Left cardiac atrium (tissue), 4 donors: ENCODE results near the gene KRTAP9-3. TPM values are rescaled to one million over a fixed set of nuclear protein-coding genes. Genes with fewer than 3 reads are reported as not detected.
"Not testable (repeated sequence)": the region's sequence is repeated elsewhere in the genome, so short reads cannot be mapped to it uniquely, and the experiment has no call there.

Source experiments
- ATAC-seq, 2 donors: fragments of 200-7000 bp; cut with Tn5 transposase; one replicate each; pipeline ENCODE4 v1.9.1; 2020; ENCODE audit warnings: mild to moderate bottlenecking in 2 of 2, moderate library complexity in 2 of 2
- DNase-seq: peaks from one replicate; pipeline ENCODE4 v3.0.0-alpha.2; 2020
- intact Hi-C, 2 donors: fragments of 100-400 bp; cut with DNase I; formaldehyde crosslinking; loops; one replicate each; pipeline versions ENCODE4 v1.14.1 to v1.15.1; 2022 to 2023
- long read RNA-seq: library from polyadenylated mRNA; unstranded; transcript quantifications from one replicate; pipeline ENCODE4 v2.0.0, GENCODE V29; 2021
- total RNA-seq, 2 donors: library from RNA; stranded (reverse); fragmentation: NEBNext Ultra II Directional; extraction: Animal tissue kit (Norgen Biotek cat#: 25700); gene quantifications; one replicate each; pipeline ENCODE4 v1.2.1, GENCODE V29; 2021
- donor health status: DM: no; HTN: yes; CAD: no.
- donor health status: DM: no; HTN: yes; CAD: no; lungs with severe emphysema.
- donor health status: DM: yes; HTN: yes; CAD: no.
- donor health status: Dilated cardiomyopathy.

Gene KRTAP9-3, protein sequence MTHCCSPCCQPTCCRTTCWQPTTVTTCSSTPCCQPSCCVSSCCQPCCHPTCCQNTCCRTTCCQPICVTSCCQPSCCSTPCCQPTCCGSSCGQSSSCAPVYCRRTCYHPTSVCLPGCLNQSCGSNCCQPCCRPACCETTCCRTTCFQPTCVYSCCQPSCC
- not detected for total RNA-seq
- long read RNA-seq = 0 reads

GRCh38 chr17:41232399-41233105 lies at the start of gene KRTAP9-3:
Gene KRTAP9-3, plus strand, starts transcription at chr17:41232449. Its CDS starts 53 bp downstream, at chr17:41232502.
- ATAC-seq, intact Hi-C loops, DNase-seq: not testable (repeated sequence)

DNA sequence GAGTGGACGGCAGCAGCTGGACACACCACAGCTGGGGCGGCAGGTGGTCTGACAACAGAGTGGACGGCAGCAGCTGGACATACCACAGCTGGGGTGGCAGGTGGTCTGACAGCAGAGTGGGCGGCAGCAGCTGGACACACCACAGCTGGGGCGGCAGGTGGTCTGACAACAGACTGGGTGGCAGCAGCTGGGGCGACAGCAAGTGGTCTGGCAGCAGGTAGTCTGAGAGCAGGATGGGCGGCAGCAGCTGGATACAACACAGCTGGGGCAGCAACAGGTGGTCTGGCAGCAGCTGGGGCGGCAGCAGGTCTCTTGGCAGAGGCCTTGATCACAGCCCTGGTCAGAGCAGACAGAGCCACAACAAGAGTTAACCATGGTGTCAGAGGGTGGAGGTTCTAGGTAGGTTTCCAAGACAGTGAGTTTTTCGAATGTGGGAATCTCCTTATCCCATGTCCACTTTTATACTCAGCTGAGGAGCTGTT lies 47.7 kb upstream of the KRTAP9-3 start, which contains the start of gene KRTAP4-1:
Gene KRTAP4-1 (minus strand): TSS at position 432 of the 482 bp plus-strand sequence. CDS start 57 bp downstream, at position 375.
- no peak for DNase-seq
- intact Hi-C loops = no loop called here
- ATAC-seq = no peak

DNA sequence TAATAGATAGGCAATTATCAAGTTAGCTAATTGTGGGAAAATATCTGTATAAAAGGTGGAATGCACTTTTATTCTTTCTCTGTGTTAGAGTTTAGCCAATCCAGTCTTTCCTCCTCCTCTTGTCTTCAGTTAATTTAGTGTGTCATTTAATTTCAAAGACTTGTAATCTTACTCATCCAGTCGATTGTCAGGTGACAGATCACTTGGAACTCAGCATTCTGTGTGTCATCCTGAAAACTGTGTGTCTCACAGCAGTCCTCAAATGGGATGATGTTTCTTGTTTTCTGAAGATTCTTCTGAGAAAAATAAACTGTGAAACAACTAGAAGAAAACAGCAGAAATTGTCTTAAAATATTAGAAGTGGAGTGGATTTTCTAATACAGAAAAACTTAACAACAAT lies 47.2 kb upstream of the KRTAP9-3 start:
- intact Hi-C loops = no loop called here
- ATAC-seq (no peak), DNase-seq (no peak)

- intact Hi-C loops = no loop called here
- ATAC-seq (no peak), DNase-seq (no peak)
Observed at GRCh38 chr17:41186872-41187271, 45.4 kb upstream of the KRTAP9-3 start.

DNA sequence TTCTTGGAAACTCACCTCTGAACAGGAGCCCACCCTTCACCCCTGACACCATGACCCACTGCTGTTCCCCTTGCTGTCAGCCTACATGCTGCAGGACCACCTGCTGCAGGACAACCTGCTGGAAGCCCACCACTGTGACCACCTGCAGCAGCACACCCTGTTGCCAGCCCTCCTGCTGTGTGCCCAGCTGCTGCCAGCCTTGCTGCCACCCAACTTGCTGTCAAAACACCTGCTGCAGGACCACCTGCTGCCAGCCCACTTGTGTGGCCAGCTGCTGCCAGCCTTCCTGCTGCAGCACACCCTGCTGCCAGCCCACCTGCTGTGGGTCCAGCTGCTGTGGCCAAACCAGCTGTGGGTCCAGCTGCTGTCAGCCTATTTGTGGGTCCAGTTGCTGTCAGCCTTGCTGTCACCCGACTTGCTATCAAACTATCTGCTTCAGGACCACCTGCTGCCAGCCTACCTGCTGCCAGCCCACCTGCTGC lies 42.4 kb upstream of the KRTAP9-3 start, which contains the start of gene KRTAP9-1:
Gene KRTAP9-1 (plus strand): TSS at position 51 of the 482 bp plus-strand sequence. CDS start 0 bp downstream, at position 51.
- DNase-seq, intact Hi-C loops, ATAC-seq: not testable (repeated sequence)

GRCh38 chr17:41190328-41190727 lies 41.9 kb upstream of the KRTAP9-3 start:
- no peak for ATAC-seq
- intact Hi-C loops = no loop called here
- DNase-seq = no peak

DNA sequence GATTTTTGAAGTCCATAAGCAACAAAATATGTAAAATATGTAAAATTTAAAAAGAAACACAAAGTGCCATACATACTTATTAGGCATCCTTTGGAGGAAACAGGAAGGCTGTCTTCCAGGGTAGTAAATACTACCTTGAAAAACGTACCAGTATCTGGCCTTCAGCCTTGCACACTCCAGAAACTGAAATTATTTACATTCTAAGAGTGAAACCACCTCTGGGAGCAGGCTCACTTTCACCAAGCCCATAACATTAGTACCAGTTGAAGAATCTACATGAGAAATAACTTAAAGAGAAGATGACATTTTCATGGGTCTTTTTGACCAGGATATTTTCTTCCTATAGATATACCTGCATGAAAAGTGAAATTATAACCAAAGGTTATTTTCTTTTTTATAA lies 36.2 kb upstream of the KRTAP9-3 start:
- DNase-seq (no peak), ATAC-seq (no peak)
- intact Hi-C loops = no loop called here

DNA sequence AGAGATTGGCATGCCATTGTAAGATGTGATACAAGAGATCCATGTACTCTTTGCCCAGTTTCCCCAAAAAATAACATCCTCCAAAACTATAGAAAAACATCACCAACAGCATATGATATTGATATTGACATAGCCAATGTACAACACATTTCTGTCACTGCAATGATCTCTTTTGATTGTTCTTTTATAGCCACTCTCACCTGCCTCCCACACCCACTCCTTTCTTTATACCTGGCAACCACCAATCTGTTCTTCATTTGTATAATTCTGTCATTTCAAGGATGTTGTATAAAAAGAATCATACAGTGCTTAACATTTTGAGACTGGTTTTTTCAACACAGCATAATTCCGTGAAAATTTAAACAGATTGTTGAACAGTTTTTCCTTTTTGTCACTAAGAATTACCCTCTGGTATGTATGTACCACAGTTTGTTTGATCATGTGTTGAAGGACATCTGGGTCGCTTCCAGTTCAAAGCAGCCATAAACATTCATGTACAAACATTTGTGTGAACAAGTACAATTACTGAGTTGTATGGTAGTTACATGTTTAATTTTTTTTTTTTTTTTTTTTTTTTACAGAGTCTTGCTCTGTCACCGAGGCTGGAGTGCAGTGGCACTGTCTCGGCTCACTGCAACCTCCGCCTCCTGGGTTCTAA lies 32.7 kb upstream of the KRTAP9-3 start:
- no peak for ATAC-seq
- DNase-seq = no peak
- intact Hi-C loops = no loop called here

DNA sequence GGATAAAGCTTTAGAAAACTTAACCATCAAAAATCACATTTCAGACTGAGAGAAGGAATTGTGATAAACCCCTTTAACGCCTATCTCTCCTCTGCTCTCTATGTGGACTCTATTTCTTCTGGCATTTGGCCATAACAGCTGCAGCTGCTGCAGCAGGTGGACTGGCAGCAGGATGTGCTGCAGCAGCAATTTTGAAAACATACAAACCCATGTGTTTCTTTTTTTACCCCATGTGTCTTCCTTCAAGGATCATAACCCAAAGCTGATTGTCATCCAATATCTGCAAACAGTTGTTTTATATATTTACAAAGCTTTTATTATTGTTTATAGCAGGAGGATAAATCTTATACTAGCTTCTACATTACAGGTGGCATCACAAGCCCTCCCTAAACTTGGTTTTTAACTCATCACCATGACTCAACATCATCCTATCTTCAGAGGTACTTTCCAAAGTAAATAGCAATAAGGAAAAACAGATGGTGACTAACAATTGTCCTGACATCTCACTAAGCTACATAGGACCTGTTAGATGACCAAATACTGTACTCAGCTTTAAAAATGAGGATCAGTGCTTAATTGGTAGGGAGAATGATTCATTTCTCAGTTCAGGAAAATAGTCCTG lies 20.3 kb upstream of the KRTAP9-3 start:
- ATAC-seq = no peak
- DNase-seq = no peak
- intact Hi-C loops = no loop called here

DNA sequence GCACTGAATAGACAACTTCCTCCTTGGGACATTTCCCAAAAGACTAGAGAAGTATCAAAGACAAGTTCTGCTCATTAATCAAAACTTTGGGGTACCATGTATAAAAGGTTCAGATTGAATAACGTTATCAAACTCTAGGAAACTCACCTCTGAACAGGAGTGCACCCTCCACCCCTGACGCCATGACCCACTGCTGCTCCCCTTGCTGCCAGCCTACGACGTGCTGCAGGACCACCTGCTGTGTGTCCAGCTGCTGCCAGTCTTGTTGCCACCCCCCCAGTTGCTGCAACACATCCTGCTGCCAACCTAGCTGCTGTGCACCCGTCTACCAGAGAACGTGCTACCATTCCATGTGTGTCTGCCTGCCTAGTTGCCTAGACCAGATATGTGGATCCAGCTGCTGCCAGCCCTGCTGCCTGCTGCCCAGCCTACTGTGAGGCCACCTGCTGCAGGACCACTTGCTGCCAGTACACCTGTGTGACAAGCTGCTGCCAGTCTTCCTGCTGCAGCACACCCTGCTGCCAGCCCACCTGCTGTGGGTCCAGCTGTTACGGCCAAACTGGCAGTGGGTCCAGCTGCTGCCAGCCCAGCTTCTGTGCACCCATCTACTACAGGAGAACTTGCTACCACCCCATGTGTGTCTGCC lies 19.6 kb upstream of the KRTAP9-3 start:
- intact Hi-C loops = no loop called here
- DNase-seq = no peak
- ATAC-seq = no peak

DNA sequence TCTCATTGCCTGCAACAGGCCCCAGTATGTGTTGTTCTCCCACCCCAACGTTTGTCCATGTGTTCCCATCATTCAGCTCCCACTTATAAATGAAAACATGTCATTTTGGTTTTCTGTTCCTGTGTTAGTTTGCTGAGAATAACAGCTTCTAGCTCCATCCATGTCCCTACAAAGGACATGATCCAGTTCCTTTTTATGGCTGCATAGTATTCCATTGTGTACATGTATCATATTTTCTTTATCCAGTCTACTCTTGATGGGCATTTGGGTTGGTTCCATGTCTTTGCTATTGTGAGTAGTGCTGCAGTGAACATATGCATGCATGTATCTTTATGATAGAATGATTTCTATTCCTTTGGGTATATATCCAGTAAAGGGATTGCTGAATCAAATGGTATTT lies 16.6 kb upstream of the KRTAP9-3 start:
- DNase-seq (no peak), ATAC-seq (no peak)
- intact Hi-C loops = no loop called here

DNA sequence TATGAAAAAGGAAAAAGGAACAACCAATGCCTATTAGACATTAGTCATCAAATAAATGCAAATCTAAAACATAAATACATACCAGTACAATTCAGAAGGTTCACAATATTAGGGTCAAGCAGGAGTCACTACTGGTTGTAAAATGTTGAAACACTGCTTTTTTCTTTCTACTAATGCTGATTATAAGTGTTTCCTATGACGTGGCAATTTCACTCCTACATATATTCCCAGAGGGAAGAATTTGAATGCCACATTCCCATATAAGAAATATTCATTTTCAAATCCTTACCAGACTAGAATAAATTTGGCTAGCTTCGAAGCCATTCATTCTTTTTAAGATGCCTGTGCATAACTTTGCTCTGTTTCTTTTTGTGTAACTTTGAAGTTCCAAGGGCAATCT lies 8.4 kb upstream of the KRTAP9-3 start:
- no peak for ATAC-seq
- intact Hi-C loops = no loop called here
- no peak for DNase-seq

DNA sequence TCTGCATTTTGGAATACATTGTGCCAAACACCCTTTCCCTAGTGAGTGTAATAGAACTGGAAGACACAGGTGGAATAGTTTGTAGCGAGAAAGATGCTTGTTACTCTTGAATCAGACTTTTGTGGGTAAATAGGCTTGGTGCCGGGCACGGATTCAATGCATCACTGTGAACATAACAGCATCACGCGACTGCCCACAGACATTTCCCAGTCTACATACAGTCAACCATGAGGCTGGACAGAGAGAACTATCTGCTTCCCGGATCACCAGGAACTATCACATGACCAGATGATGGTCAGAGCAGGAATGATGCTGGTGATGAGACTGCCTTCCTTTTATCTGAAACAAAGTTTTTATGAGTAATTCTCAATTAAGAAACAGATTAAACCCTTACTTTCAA lies 6.2 kb upstream of the KRTAP9-3 start:
- intact Hi-C loops = no loop called here
- DNase-seq (no peak), ATAC-seq (no peak)

- ATAC-seq, DNase-seq, intact Hi-C loops: not testable (repeated sequence)
Observed at GRCh38 chr17:41226598-41227095, 5.6 kb upstream of the KRTAP9-3 start, which contains the start of gene KRTAP9-2. Gene KRTAP9-2, plus strand, starts transcription at chr17:41226648. Its CDS starts 7 bp downstream, at chr17:41226655.

- intact Hi-C loops = no loop called here
- ATAC-seq (no peak), DNase-seq (no peak)
Observed at GRCh38 chr17:41230094-41230493, 2.2 kb upstream of the KRTAP9-3 start.

DNA sequence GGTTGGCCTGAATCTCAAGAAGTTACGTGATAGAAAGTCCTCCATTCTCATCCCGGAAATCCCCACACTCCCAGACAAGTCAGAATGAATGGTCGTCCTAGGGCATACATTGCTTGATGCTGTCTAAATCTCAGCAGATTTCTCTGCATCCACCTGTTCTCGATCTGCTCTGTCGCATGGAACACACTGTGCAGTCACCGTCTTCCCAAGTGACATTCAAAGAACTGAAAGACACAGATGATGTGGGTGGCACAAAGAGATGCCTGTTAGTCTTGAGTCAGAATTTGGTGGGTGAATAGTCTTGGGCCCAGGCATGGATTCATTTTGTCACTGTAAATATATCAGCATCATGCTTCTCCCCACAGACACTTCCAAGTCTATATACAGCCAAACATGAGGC lies 518 bp upstream of the KRTAP9-3 start:
- DNase-seq (no peak), ATAC-seq (no peak)
- intact Hi-C loops = no loop called here

GRCh38 chr17:41237116-41237515 lies 4.9 kb downstream of the KRTAP9-3 start:
- intact Hi-C loops, DNase-seq, ATAC-seq: not testable (repeated sequence)

DNA sequence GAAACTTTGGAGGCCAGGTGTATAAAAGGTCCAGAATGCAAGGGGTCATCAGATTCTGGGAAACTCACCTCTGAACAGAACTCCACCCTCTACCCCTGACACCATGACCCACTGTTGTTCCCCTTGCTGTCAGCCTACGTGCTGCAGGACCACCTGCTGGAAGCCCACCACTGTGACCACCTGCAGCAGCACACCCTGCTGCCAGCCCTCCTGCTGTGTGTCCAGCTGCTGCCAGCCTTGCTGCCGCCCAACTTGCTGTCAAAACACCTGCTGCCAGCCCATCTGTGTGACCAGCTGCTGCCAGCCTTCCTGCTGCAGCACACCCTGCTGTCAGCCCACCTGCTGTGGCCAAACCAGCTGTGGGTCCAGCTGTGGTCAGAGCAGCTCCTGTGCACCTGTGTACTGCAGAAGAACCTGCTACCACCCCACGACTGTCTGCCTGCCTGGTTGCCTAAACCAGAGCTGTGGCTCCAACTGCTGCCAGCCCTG lies 5.7 kb downstream of the KRTAP9-3 start, which contains the start of gene KRTAP9-8:
Gene KRTAP9-8 (plus strand): TSS at position 51 of the 489 bp plus-strand sequence. CDS start 53 bp downstream, at position 104.
- ATAC-seq, intact Hi-C loops, DNase-seq: not testable (repeated sequence)
